Measurements from ENCODE around the gene PRICKLE2.

- TF ChIP-seq CTCF (IDR thresholded peaks at IDR 0.05; ENCODE audit: low read length) (no peak), EZH2 (optimal IDR thresholded peaks at IDR 0.05; ENCODE audit: low read depth, low read length) (no peak)
These were observed 132.1 kb downstream of the PRICKLE2 start for GRCh38 chr3:64093211-64093610.

All from MM.1S (cell line).